Measurements from ENCODE around the gene PTCHD4. TPM values are rescaled to one million over a fixed set of nuclear protein-coding genes. Genes with fewer than 3 reads are reported as not detected.

The PTCHD4 gene
- polyA plus RNA-seq, 4 donors = 0.31 to 2.8 (median 1.9) TPM

- DNase-seq (ENCODE audit: low read depth in 4 of 4, low spot score in 3 of 4) = no peak
Measured at GRCh38 chr6:48100588-48100895, 10.5 kb downstream of the PTCHD4 start.

GRCh38 chr6:48099713-48100587 lies 11.0 kb downstream of the PTCHD4 start:
- DNase-seq (ENCODE audit: low read depth in 4 of 4, low spot score in 3 of 4) = no peak

GRCh38 chr6:48098923-48099322 lies 12.1 kb downstream of the PTCHD4 start:
- DNase-seq (ENCODE audit: low read depth in 4 of 4, low spot score in 3 of 4) = no peak

- no peak for DNase-seq (ENCODE audit: low read depth in 4 of 4, low spot score in 3 of 4)
Measured at GRCh38 chr6:48092550-48093217, 18.3 kb downstream of the PTCHD4 start.

GRCh38 chr6:48090546-48090945 lies 20.5 kb downstream of the PTCHD4 start:
- no peak for DNase-seq (ENCODE audit: low read depth in 4 of 4, low spot score in 3 of 4)

GRCh38 chr6:48087448-48087847 lies 23.5 kb downstream of the PTCHD4 start:
- no peak for DNase-seq (ENCODE audit: low read depth in 4 of 4, low spot score in 3 of 4)

GRCh38 chr6:48086187-48086586 lies 24.8 kb downstream of the PTCHD4 start:
- no peak for DNase-seq (ENCODE audit: low read depth in 4 of 4, low spot score in 3 of 4)

- DNase-seq (ENCODE audit: low read depth in 4 of 4, low spot score in 3 of 4) = no peak
Measured at GRCh38 chr6:48085131-48085741, 25.8 kb downstream of the PTCHD4 start.

- no peak for DNase-seq (ENCODE audit: low read depth in 4 of 4, low spot score in 3 of 4)
Measured at GRCh38 chr6:48084201-48084600, 26.8 kb downstream of the PTCHD4 start.

- DNase-seq (ENCODE audit: low read depth in 4 of 4, low spot score in 3 of 4) = no peak
Measured at GRCh38 chr6:48080227-48081009, 30.6 kb downstream of the PTCHD4 start.

GRCh38 chr6:48078120-48078519 lies 32.9 kb downstream of the PTCHD4 start:
- DNase-seq (ENCODE audit: low read depth in 4 of 4, low spot score in 3 of 4) = no peak

- no peak for DNase-seq (ENCODE audit: low read depth in 4 of 4, low spot score in 3 of 4)
Measured at GRCh38 chr6:48075181-48075580, 35.8 kb downstream of the PTCHD4 start.

GRCh38 chr6:48073976-48074767 lies 36.8 kb downstream of the PTCHD4 start:
- no peak for DNase-seq (ENCODE audit: low read depth in 4 of 4, low spot score in 3 of 4)

GRCh38 chr6:48071833-48072232 lies 39.2 kb downstream of the PTCHD4 start:
- no peak for DNase-seq (ENCODE audit: low read depth in 4 of 4, low spot score in 3 of 4)

- DNase-seq (ENCODE audit: low read depth in 4 of 4, low spot score in 3 of 4) = no peak
Measured at GRCh38 chr6:48069280-48069679, 41.7 kb downstream of the PTCHD4 start.

- no peak for DNase-seq (ENCODE audit: low read depth in 4 of 4, low spot score in 3 of 4)
Measured at GRCh38 chr6:48068278-48069251, 42.4 kb downstream of the PTCHD4 start.

GRCh38 chr6:48067886-48068277 lies 43.1 kb downstream of the PTCHD4 start:
- DNase-seq (ENCODE audit: low read depth in 4 of 4, low spot score in 3 of 4) = no peak

GRCh38 chr6:48067148-48067712 lies 43.8 kb downstream of the PTCHD4 start:
- no peak for DNase-seq (ENCODE audit: low read depth in 4 of 4, low spot score in 3 of 4)

All from left renal pelvis (tissue), 4 donors.